HL-60 (cell line): ENCODE measurements around the gene B3GAT3.

Source experiments
- POLR2AphosphoS5 ChIP-seq: IDR thresholded peaks from 2 replicates; pipeline ENCODE4 v1.6.1; 2012; ENCODE audit warnings: low read depth
- TF ChIP-seq, protein P1 (sequence below): IDR thresholded peaks from one replicate; pipeline ENCODE4 v1.5.1; 2011; ENCODE audit warnings: low read length, control low read depth, inconsistent platforms; ENCODE audit not compliant: insufficient read depth

DNA sequence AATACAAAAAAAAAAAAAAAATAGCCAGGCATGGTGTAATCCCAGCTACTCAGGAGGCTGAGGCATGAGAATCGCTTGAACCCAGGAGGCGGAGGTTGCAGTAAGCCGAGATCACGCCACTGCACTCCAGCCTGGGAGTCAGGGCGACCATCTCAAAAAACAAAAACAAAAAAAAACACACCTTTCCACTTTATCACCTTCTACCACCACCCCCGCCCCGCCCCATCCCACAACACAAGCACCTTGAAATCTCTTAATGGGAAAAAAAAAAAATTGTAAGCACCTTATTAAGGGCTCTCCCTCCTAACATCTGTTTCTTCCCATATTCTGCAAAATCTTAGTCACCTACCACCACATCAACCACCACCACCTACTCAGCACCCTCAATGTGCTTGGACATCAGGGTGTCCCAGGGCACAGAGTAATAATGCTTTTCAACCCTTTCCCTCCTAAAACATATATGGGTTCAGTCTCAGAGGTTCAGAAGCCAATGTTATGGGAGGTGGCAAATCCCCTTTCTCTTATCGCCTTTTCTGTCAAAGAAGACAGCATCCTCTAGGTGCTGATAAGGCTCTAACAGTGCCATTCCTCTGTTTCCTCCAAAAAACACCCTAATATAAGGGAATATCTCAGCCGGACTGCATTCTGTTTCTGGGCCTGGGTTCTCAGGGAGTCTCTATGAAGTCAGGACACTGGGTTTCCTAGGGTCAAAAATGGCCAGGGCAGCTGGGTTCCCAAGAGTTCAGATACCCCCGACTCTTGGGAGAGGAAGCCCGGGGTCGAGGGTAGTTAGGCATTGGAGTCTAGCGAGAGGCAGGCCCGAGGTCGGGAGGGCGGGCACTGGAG is 30.6 kb upstream of the B3GAT3 start:
- TF ChIP-seq POLR2AphosphoS5, result no peak
- TF ChIP-seq, protein P1, sequence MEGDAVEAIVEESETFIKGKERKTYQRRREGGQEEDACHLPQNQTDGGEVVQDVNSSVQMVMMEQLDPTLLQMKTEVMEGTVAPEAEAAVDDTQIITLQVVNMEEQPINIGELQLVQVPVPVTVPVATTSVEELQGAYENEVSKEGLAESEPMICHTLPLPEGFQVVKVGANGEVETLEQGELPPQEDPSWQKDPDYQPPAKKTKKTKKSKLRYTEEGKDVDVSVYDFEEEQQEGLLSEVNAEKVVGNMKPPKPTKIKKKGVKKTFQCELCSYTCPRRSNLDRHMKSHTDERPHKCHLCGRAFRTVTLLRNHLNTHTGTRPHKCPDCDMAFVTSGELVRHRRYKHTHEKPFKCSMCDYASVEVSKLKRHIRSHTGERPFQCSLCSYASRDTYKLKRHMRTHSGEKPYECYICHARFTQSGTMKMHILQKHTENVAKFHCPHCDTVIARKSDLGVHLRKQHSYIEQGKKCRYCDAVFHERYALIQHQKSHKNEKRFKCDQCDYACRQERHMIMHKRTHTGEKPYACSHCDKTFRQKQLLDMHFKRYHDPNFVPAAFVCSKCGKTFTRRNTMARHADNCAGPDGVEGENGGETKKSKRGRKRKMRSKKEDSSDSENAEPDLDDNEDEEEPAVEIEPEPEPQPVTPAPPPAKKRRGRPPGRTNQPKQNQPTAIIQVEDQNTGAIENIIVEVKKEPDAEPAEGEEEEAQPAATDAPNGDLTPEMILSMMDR, result no peak
